Adrenal gland (tissue), 5 donors: Measurements from ENCODE around the gene MEIKIN.

Source experiments
- POLR2A ChIP-seq, 2 donors: fragments of 450-650 bp; IDR thresholded peaks; one replicate each; pipeline ENCODE4 v1.6.1; 2017; ENCODE audit warnings: antibody characterized with exemption in 2 of 2, mild to moderate bottlenecking in 2 of 2, moderate library complexity in 1 of 2
- TF ChIP-seq, protein P1 (sequence below), 6 experiments: fragments of 450-650 bp in 4 of 6; fragments of 200-600 bp in 2 of 6; sonication (generic) in 1 of 6; IDR thresholded peaks; 1 replicate in 5 of 6; 2 replicates in 1 of 6; pipeline versions ENCODE4 v1.5.1 to v1.8.0; 2016 to 2021; ENCODE audit warnings: antibody characterized with exemption in 6 of 6, mild to moderate bottlenecking in 2 of 6, moderate library complexity in 1 of 6
- donor health status: DM: no; HTN: no; CAD: no.

DNA sequence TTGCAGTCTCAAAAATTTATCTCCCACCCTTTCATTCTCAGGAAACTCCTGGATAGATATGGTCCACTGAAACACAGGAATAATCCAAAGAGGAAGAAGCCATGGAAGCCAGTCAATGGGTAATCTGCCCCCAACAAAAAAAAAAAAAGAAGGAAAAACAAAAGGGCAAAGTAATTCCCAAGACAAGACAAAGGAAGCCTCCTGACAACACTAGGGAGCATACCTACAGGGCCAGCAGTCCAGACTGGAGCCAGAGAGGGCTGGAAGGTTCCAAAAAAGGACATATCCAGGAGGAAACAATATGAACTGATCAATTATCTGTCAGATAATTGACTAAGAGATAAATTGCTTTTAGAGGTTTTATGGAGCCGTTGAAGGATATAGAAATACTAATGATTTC, 161.6 kb downstream of the MEIKIN start:
- TF ChIP-seq, protein P1, sequence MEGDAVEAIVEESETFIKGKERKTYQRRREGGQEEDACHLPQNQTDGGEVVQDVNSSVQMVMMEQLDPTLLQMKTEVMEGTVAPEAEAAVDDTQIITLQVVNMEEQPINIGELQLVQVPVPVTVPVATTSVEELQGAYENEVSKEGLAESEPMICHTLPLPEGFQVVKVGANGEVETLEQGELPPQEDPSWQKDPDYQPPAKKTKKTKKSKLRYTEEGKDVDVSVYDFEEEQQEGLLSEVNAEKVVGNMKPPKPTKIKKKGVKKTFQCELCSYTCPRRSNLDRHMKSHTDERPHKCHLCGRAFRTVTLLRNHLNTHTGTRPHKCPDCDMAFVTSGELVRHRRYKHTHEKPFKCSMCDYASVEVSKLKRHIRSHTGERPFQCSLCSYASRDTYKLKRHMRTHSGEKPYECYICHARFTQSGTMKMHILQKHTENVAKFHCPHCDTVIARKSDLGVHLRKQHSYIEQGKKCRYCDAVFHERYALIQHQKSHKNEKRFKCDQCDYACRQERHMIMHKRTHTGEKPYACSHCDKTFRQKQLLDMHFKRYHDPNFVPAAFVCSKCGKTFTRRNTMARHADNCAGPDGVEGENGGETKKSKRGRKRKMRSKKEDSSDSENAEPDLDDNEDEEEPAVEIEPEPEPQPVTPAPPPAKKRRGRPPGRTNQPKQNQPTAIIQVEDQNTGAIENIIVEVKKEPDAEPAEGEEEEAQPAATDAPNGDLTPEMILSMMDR (IDR thresholded peaks at IDR 0.05): no peak
- TF ChIP-seq POLR2A (IDR thresholded peaks at IDR 0.05): no peak
